Trophoblast cell (in vitro differentiated cells and primary cell): ENCODE results near the gene ARHGAP26.

Source experiments
- DNase-seq, 2 donors: peaks; one replicate each; pipeline ENCODE4 v3.0.0-alpha.2; 2016
- H2AFZ ChIP-seq: 2 replicates; pipeline ENCODE4 v1.6.1; 2013; ENCODE audit warnings: low read length, moderate library complexity, mild to moderate bottlenecking; ENCODE audit not compliant: insufficient read depth, poor library complexity
- H2AK5ac ChIP-seq: 2 replicates; pipeline ENCODE4 v1.6.1; 2013; ENCODE audit warnings: mild to moderate bottlenecking, low read length
- H2BK120ac ChIP-seq: 2 replicates; pipeline ENCODE4 v1.6.1; 2013; ENCODE audit warnings: low read length, mild to moderate bottlenecking, moderate library complexity; ENCODE audit not compliant: insufficient read depth, poor library complexity
- H2BK12ac ChIP-seq: 2 replicates; pipeline ENCODE4 v1.6.1; 2013; ENCODE audit warnings: mild to moderate bottlenecking, low read length, moderate library complexity
- H2BK5ac ChIP-seq: 2 replicates; pipeline ENCODE4 v1.6.1; 2013; ENCODE audit warnings: low read length, low read depth, moderate library complexity, mild to moderate bottlenecking; ENCODE audit not compliant: poor library complexity
- H3K14ac ChIP-seq: 2 replicates; pipeline ENCODE4 v1.6.1; 2013; ENCODE audit warnings: mild to moderate bottlenecking, low read length
- H3K18ac ChIP-seq: 2 replicates; pipeline ENCODE4 v1.6.1; 2013; ENCODE audit warnings: mild to moderate bottlenecking, low read length
- H3K23ac ChIP-seq: 2 replicates; pipeline ENCODE4 v1.6.1; 2013; ENCODE audit warnings: low read length
- H3K27ac ChIP-seq: 2 replicates; pipeline ENCODE4 v1.5.1; 2013; ENCODE audit warnings: low read depth, mild to moderate bottlenecking, inconsistent platforms, low read length, moderate library complexity
- H3K27me3 ChIP-seq: 2 replicates; pipeline ENCODE4 v1.6.1; 2013; ENCODE audit warnings: inconsistent platforms, mild to moderate bottlenecking, low read length, moderate library complexity; ENCODE audit not compliant: insufficient read depth
- H3K36me3 ChIP-seq, 2 experiments: 1 replicate in 1 of 2; 2 replicates in 1 of 2; pipeline ENCODE4 v1.6.1; 2013; ENCODE audit warnings: low read length in 2 of 2, mild to moderate bottlenecking in 2 of 2, moderate library complexity in 1 of 2; ENCODE audit not compliant: insufficient read depth in 2 of 2, control insufficient read depth in 1 of 2
- H3K4ac ChIP-seq: 2 replicates; pipeline ENCODE4 v1.6.1; 2013; ENCODE audit warnings: low read depth, mild to moderate bottlenecking, low read length, moderate library complexity
- H3K4me1 ChIP-seq, 2 experiments: 1 replicate in 1 of 2; 2 replicates in 1 of 2; pipeline ENCODE4 v1.6.1; 2013; ENCODE audit warnings: low read length in 2 of 2, mild to moderate bottlenecking in 2 of 2, moderate library complexity in 1 of 2; ENCODE audit not compliant: insufficient read depth in 2 of 2, control insufficient read depth in 1 of 2
- H3K4me2 ChIP-seq: 2 replicates; pipeline ENCODE4 v1.6.1; 2013; ENCODE audit warnings: inconsistent platforms, mild to moderate bottlenecking, low read length, moderate library complexity
- H3K4me3 ChIP-seq: 2 replicates; pipeline ENCODE4 v1.5.1; 2013; ENCODE audit warnings: mild to moderate bottlenecking, low read depth, low read length, inconsistent platforms
- H3K79me1 ChIP-seq: one replicate; pipeline ENCODE4 v1.6.1; 2013; ENCODE audit warnings: low read length
- H3K79me2 ChIP-seq: 2 replicates; pipeline ENCODE4 v1.6.1; 2013; ENCODE audit warnings: low read length, mild to moderate bottlenecking; ENCODE audit not compliant: control insufficient read depth, insufficient read depth, poor library complexity
- H3K9ac ChIP-seq: 2 replicates; pipeline ENCODE4 v1.6.1; 2013; ENCODE audit warnings: mild to moderate bottlenecking, low read length
- H3K9me3 ChIP-seq: 2 replicates; pipeline ENCODE4 v1.6.1; 2013; ENCODE audit warnings: low read depth, mild to moderate bottlenecking, control low read depth, inconsistent platforms, low read length; ENCODE audit not compliant: insufficient read depth
- H4K12ac ChIP-seq: 2 replicates; pipeline ENCODE4 v1.6.1; 2013; ENCODE audit warnings: low read depth, mild to moderate bottlenecking, low read length, moderate library complexity
- H4K8ac ChIP-seq: 2 replicates; pipeline ENCODE4 v1.6.1; 2013; ENCODE audit warnings: low read depth, mild to moderate bottlenecking, low read length, moderate library complexity
- H4K91ac ChIP-seq: one replicate; pipeline ENCODE4 v1.6.1; 2013; ENCODE audit warnings: low read depth, mild to moderate bottlenecking, low read length, moderate library complexity
- WGBS: extraction: QIAGEN DNeasy Blood & Tissue Kit; methylation state at CpG from one replicate; pipeline ENCODE4 v1.1.7; 2013; ENCODE audit warnings: missing lambda C conversion rate; ENCODE audit not compliant: insufficient read length, insufficient coverage; ENCODE audit errors: extremely low coverage; 5-methylcytosine and 5-hydroxymethylcytosine counted together

The ARHGAP26 gene

GRCh38 chr5:143113461-143113860, 343.3 kb downstream of the ARHGAP26 start:
- Histone ChIP-seq H3K79me2 (no peaks in the 10 kb centered on the region), H3K4me1 (no peaks in the 10 kb centered on the region), H3K27me3 (no peaks in the 10 kb centered on the region), H3K79me1 (no peaks in the 10 kb centered on the region), H3K23ac (no peak overlapping the region), H3K14ac (no peak overlapping the region), H2AFZ (no peak overlapping the region), H2BK12ac (no peak overlapping the region), H2BK120ac (no peak overlapping the region), H4K91ac (no peak overlapping the region), H3K27ac (no peak overlapping the region), H3K4me3 (no peak overlapping the region), H2AK5ac (no peak overlapping the region), H3K36me3 (no peaks in the 10 kb centered on the region), H3K4me2 (no peak overlapping the region), H4K8ac (no peak overlapping the region), H3K9me3 (no peaks in the 10 kb centered on the region), H3K9ac (no peak overlapping the region), H3K4ac (no peak overlapping the region), H2BK5ac (no peak overlapping the region), H4K12ac (no peak overlapping the region), H3K18ac (no peak overlapping the region)
- no peak for DNase-seq
- WGBS: no CpG with 5 or more reads among the region's 3 CpGs

- Histone ChIP-seq H3K79me2 (no peaks in the 10 kb centered on the region), H3K23ac (no peak overlapping the region), H4K12ac (no peak overlapping the region), H3K27me3 (no peaks in the 10 kb centered on the region), H3K36me3 (no peaks in the 10 kb centered on the region), H2AFZ (no peak overlapping the region), H3K18ac (no peak overlapping the region), H2BK12ac (no peak overlapping the region), H4K91ac (no peak overlapping the region), H3K4me2 (no peak overlapping the region), H3K4me1 (no peaks in the 10 kb centered on the region), H3K4me3 (no peak overlapping the region), H2BK5ac (no peak overlapping the region), H4K8ac (no peak overlapping the region), H3K9me3 (no peaks in the 10 kb centered on the region), H2AK5ac (no peak overlapping the region), H3K27ac (no peak overlapping the region), H3K9ac (no peak overlapping the region), H3K79me1 (no peaks in the 10 kb centered on the region), H2BK120ac (no peak overlapping the region), H3K14ac (no peak overlapping the region), H3K4ac (no peak overlapping the region)
- no CpG with 5 or more reads among the region's 2 CpGs for WGBS
- DNase-seq: peak; percentile 63 to 75
Measured at GRCh38 chr5:143114481-143114880, 344.3 kb downstream of the ARHGAP26 start.

GRCh38 chr5:143115381-143115780, 345.2 kb downstream of the ARHGAP26 start:
- Histone ChIP-seq H3K27ac (no peak overlapping the region), H3K4me3 (no peak overlapping the region), H3K9me3 (no peaks in the 10 kb centered on the region), H3K18ac (no peak overlapping the region), H3K4me2 (no peak overlapping the region), H2BK5ac (no peak overlapping the region), H2AFZ (no peak overlapping the region), H3K36me3 (no peaks in the 10 kb centered on the region), H3K4ac (no peak overlapping the region), H3K9ac (no peak overlapping the region), H3K4me1 (no peaks in the 10 kb centered on the region), H3K14ac (no peak overlapping the region), H4K12ac (no peak overlapping the region), H2BK12ac (no peak overlapping the region), H4K91ac (no peak overlapping the region), H3K27me3 (no peaks in the 10 kb centered on the region), H4K8ac (no peak overlapping the region), H2BK120ac (no peak overlapping the region), H3K79me1 (no peaks in the 10 kb centered on the region), H3K23ac (no peak overlapping the region), H3K79me2 (no peaks in the 10 kb centered on the region), H2AK5ac (no peak overlapping the region)
- WGBS: no CpG with 5 or more reads among the region's 2 CpGs
- DNase-seq: no peak

- Histone ChIP-seq H4K91ac (no peak overlapping the region), H3K4me1 (no peaks in the 10 kb centered on the region), H3K9me3 (no peaks in the 10 kb centered on the region), H2BK5ac (no peak overlapping the region), H3K79me1 (no peaks in the 10 kb centered on the region), H3K23ac (no peak overlapping the region), H4K12ac (no peak overlapping the region), H2BK12ac (no peak overlapping the region), H3K27me3 (no peaks in the 10 kb centered on the region), H3K79me2 (no peaks in the 10 kb centered on the region), H2AK5ac (no peak overlapping the region), H2AFZ (no peak overlapping the region), H2BK120ac (no peak overlapping the region), H3K4me3 (no peak overlapping the region), H3K18ac (no peak overlapping the region), H3K36me3 (no peaks in the 10 kb centered on the region), H4K8ac (no peak overlapping the region), H3K4ac (no peak overlapping the region), H3K9ac (no peak overlapping the region), H3K4me2 (no peak overlapping the region), H3K14ac (no peak overlapping the region), H3K27ac (no peak overlapping the region)
- no CpG with 5 or more reads among the region's 4 CpGs for WGBS
- DNase-seq: no peak
Measured at GRCh38 chr5:143116814-143117213, 346.6 kb downstream of the ARHGAP26 start.
